ENCODE results near the gene HABP4. TPM values are rescaled to one million over a fixed set of nuclear protein-coding genes. Genes with fewer than 3 reads are reported as not detected.

HABP4 gene
- total RNA-seq, 1 experiment from 2014 or later: 9.8 TPM

DNA sequence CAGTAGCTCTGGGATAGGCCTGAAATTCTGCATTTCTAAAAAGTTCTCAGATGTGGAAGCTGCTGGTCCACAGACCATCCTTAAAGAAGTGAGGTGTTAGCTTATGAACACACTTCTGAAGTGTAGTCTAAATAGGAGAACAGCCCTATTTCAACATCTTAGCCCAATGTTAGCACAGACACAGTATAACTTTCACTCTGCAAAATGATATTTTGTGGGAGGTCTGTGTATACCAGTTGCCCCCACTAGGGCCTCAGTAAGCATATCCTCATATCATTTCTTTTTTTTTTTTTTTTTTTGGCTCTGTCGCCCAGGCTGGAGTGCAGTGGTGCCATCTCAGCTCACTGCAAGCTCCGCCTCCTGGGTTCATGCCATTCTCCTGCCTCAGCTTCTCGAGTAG lies 7.5 kb upstream of the HABP4 start (continued):
- TF ChIP-seq ARID4B (CRISPR knock-in tag; IDR thresholded peaks at IDR 0.05; ENCODE audit: borderline replicate concordance) (no peak), FOXJ3 (CRISPR knock-in tag; IDR thresholded peaks at IDR 0.05; ENCODE audit: borderline replicate concordance) (no peak), ZNF138 (CRISPR knock-in tag; conservative IDR thresholded peaks at IDR 0.05) (no peak), ZNF281 (CRISPR knock-in tag; IDR thresholded peaks at IDR 0.05) (no peak)
- TF ChIP-seq, protein P1, sequence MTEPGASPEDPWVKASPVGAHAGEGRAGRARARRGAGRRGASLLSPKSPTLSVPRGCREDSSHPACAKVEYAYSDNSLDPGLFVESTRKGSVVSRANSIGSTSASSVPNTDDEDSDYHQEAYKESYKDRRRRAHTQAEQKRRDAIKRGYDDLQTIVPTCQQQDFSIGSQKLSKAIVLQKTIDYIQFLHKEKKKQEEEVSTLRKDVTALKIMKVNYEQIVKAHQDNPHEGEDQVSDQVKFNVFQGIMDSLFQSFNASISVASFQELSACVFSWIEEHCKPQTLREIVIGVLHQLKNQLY (CRISPR knock-in tag; IDR thresholded peaks at IDR 0.05): no peak

DNA sequence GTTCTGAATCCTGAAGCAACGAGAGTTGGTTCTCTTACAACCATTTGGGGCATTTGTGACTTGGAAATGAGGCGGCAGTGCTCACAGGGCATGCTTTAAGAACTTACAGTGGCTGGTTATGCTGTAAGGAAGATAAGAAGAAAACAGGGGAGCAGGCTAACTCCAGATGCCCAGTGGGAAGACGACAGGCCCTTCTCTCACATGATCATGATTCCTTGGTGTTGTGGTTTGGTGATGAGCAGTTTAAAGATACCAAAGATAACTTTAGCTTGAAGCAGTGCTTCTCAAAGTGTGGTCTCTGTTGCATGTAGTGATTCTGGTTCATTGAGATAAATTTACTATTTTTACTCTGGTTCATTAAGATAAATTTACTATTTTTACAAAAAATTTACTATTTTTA lies 2.6 kb upstream of the HABP4 start:
- Mint-ChIP-seq H3K36me3 (no peaks in the 10 kb centered on the region), H3K27ac (no peak overlapping the region), H3K4me1 (peaks cover 11% of the 10 kb centered on the region), H3K4me3 (no peak overlapping the region), H3K27me3 (ENCODE audit: low read depth) (peaks cover 37% of the 10 kb centered on the region), H3K9me3 (no peaks in the 10 kb centered on the region)
- DNase-seq (ENCODE audit: low spot score) (no peak), ATAC-seq (no peak)
- TF ChIP-seq FOXJ3 (CRISPR knock-in tag; IDR thresholded peaks at IDR 0.05; ENCODE audit: borderline replicate concordance): no peak
- TF ChIP-seq, protein P2, sequence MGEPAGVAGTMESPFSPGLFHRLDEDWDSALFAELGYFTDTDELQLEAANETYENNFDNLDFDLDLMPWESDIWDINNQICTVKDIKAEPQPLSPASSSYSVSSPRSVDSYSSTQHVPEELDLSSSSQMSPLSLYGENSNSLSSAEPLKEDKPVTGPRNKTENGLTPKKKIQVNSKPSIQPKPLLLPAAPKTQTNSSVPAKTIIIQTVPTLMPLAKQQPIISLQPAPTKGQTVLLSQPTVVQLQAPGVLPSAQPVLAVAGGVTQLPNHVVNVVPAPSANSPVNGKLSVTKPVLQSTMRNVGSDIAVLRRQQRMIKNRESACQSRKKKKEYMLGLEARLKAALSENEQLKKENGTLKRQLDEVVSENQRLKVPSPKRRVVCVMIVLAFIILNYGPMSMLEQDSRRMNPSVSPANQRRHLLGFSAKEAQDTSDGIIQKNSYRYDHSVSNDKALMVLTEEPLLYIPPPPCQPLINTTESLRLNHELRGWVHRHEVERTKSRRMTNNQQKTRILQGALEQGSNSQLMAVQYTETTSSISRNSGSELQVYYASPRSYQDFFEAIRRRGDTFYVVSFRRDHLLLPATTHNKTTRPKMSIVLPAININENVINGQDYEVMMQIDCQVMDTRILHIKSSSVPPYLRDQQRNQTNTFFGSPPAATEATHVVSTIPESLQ (CRISPR knock-in tag; IDR thresholded peaks at IDR 0.05): no peak
- TF ChIP-seq HMGXB4 (CRISPR knock-in tag; IDR thresholded peaks at IDR 0.05): no peak
- TF ChIP-seq, protein P3, sequence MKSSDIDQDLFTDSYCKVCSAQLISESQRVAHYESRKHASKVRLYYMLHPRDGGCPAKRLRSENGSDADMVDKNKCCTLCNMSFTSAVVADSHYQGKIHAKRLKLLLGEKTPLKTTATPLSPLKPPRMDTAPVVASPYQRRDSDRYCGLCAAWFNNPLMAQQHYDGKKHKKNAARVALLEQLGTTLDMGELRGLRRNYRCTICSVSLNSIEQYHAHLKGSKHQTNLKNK (CRISPR knock-in tag; IDR thresholded peaks at IDR 0.05): no peak
- no peak for TF ChIP-seq NFYB (CRISPR knock-in tag; conservative IDR thresholded peaks at IDR 0.05; ENCODE audit: low read depth)
- TF ChIP-seq RORB (CRISPR knock-in tag; IDR thresholded peaks at IDR 0.05): no peak
- TF ChIP-seq ESRRA (CRISPR knock-in tag; IDR thresholded peaks at IDR 0.05; ENCODE audit: borderline replicate concordance): no peak
- TF ChIP-seq USF2 (CRISPR knock-in tag; IDR thresholded peaks at IDR 0.05): no peak
- no peak for TF ChIP-seq CTCF (IDR thresholded peaks at IDR 0.05)
- TF ChIP-seq FOXP4 (CRISPR knock-in tag; IDR thresholded peaks at IDR 0.05): no peak
- TF ChIP-seq SP1 (CRISPR knock-in tag; conservative IDR thresholded peaks at IDR 0.05): no peak
- TF ChIP-seq ZNF219 (CRISPR knock-in tag; IDR thresholded peaks at IDR 0.05; ENCODE audit: borderline replicate concordance): no peak
- no peak for TF ChIP-seq ETV6 (CRISPR knock-in tag; IDR thresholded peaks at IDR 0.05)
- TF ChIP-seq SOX15 (CRISPR knock-in tag; IDR thresholded peaks at IDR 0.05): no peak
- ChIA-PET POLR2A (no interaction called here), CTCF (no interaction called here)
